Stromal cell of bone marrow (primary cell): Measurements from ENCODE around the gene DHH.
"Not testable (repeated sequence)": the region's sequence is repeated elsewhere in the genome, so short reads cannot be mapped to it uniquely, and the experiment has no call there.

Experiments used
- DNase-seq: peaks from one replicate; pipeline ENCODE4 v3.0.0-alpha.2; 2012; ENCODE audit warnings: low read depth

The DHH gene

DNA sequence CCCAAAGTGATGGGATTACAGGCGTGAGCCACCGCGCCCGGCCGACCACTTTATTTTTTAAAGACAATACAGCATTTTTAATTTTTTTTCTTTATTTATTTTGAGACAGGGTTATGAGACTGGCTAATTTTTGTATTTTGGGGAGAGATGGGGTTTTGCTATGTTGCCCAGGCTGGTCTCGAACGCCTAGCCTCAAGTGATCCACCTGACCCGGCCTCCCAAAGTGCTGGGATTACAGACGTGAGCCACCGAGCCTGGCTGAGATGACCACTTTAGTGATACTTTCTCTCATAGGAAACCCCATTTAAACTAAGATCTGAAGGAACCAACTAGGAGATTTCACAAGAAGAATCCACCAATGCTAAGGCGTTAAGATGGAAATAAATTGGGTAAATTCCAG is 23.6 kb downstream of the DHH start:
- no peak for DNase-seq

DNA sequence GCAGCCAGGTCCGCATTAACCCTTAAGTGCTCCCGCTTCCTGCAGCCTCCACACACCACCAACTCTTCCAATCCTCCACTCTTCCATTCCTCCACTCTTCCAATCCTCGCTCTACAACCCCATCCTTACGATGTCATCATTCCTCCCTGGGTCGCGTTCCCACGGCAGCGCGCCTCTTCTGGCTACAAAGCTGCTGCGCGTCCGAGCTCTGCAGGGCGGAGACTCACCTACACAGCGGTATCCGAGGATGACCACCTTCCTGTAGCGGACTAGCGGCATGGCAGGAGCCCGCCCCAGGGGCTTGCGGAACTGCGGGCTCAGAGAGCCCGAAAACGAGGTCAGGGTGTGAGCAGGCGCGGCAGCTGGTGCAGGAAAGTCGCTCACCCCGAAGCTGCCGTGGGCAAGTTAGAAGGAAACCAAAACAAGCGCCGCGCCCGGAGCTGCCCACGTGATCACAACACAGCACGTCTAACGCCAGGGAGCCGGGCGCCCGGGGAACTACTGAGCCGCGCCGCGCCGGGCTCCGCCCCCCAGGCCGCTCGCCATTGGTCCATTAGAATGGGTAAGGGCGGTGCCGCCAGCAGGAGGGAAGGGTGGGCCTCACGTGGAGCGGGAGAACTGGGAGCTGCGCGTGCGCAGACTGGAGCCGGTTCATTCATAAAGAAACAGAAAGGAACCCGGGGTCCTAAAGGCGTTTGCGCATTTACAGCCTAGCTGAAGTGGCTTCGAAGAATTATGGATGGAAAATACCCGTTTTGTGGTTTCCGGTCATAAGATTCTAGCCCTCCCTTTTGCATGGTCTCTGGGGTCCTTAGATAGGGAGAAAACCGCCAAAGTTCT is 24.9 kb downstream of the DHH start, which contains the start of gene RHEBL1:
Gene RHEBL1 (minus strand): TSS at position 473 of the 840 bp plus-strand sequence. CDS start 194 bp downstream, at position 279.
- peak; percentile 94 for DNase-seq

DNA sequence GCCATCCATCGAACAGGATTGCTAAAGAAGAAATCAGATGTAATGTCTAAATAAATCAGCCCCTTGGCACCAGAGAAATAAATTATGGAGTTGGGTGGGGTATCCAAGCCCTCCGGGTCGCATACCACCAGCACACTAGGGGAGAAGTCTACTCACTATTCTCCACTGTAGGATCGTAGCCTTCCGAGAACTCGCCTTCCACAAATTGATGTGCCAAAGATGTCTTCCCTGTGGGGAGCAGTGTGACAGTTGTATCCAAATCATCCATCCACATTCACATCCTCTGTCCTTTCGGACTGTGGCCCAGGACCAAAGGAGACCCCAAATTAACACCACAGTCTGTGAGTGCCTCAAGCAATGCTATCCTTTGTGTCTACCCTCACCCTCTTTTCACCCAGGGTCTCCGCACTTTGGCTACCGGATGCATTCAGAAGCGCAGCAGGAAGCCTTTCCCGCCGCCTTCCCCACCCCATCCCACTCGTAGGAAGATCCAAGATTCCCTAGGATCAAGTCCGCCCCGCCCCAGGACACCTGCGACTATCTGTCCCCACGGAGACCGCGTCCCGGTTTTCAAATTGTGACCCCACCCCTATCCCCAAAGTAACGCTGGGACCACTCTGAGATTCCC is 25.6 kb downstream of the DHH start:
- DNase-seq: no peak

- no peak for DNase-seq
Observed at GRCh38 chr12:49066120-49066519, 28.5 kb downstream of the DHH start.

DNA sequence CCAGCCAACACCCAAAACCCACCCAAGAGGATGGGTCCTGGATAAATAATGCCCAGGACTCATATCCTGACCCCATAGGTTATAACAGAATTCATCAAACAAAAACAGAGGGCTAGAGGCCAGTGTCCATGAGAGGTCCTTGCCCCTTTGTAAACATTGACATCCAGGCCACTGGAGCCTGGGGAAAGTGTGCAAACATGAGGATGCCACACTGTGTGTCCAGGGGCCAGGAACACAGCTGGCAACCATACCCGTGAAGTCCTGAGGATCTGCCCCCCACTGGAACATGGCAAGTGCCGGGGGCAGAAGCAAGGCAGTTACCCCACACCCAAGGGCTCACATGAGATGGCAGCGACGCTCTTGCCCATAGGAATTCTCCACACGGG is 29.8 kb downstream of the DHH start:
- DNase-seq: no peak

- DNase-seq: not testable (repeated sequence)
Observed at GRCh38 chr12:49061916-49062315, 32.7 kb downstream of the DHH start.

DNA sequence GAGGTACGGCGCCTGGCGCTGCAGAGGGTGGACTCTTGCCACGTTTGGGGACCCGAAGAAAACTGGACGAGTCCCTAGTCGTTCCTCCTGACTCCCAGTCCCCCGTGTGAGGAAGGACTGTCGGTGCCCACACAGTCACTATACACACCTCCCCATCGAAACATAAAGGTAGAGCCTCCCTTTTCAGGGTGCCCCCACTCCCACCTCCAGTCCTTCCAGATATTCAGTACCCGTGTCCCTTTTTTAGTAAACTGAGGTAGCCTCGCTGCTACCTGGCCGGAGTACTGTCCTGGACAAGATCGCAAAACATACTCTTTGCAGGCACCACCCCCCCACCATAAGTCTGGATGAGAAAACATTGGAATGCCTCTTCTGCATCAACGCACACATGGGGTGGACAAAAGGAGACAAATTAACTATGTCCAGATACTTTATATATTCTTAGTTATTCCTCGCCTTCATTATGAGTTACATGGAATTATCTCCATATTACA is 33.4 kb downstream of the DHH start:
- DNase-seq: no peak

GRCh38 chr12:49060237-49061156 is 34.1 kb downstream of the DHH start, which contains the start of gene KMT2D:
Gene KMT2D (minus strand): TSS chr12:49060794. CDS start chr12:49055324, 5,470 bp downstream.
- peak; percentile 91 for DNase-seq

DNA sequence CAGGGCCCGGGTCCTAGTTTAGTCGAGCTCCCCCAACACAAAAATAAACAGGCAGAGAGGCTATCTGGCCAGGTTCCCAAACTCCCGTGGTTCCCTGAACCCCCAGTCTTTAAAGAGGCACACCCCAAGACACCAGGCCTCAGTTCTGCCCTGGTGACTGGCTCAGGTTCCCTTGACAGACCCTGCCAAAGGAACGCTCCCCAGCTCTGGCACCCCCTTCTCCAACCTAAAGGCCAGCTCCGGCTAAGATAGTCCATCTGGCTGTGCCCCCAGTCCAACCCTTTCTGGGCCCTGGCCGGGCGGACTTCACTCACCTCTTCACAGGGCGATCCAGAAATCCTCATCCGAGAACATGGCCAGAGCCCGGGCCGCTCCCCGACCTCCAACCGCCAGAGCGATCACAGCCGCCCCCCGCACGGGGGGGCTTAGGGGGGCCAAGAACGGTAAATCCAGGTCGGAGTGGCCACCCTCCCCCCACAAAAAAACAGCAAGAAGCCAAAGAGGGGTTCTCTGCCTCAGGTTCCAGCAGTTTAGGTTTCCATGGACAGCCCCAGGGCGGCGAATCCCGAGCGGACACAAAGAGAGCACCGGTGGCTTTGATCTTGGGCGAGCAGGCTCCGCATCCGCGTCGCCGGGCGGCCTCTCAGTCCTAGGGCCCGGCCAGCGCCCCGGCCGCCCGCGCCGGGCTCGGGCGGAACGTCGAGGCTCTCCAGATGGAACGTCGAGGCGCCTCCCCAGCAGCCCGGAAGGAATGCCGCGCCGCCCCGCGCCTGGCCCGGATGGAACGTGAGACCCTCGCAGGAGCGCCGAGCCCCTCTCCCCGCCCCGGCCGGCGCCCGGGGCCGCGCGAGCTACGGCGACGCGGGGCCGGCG is 35.1 kb downstream of the DHH start:
- DNase-seq: no peak

- no peak for DNase-seq
Observed at GRCh38 chr12:49059045-49059298, 35.6 kb downstream of the DHH start.

DNA sequence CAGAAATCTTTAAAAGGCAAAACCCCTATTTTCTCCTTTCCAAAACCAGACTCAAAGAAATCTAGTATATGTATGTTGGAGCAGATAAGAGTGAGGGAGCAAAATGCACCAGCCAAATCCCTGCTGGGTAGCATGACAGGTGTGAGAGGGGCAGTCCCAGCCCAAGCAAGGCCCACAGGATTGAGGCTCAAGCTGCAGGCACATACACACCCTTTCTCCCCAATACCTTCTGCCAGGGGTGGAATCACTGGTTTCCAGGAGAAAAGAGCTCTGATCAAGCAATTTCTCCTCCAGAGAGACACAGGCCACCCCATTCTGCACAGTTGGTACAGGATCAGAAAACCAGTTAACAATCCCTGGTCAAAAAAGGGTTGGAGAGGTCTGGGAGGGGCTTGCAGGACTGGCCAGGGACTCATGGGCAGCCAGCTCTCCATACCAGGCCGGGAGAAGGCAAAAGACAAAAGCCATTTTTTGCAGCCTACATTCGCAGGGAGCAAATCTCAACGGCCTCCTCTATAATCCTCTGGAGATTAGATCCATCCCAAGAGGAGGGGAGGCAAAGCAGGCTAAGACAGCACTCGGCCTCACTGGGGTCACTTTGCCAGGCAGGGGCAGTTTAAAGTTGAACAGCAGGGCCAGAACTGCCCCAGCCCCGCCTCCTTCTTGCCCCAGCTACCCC is 36.1 kb downstream of the DHH start:
- no peak for DNase-seq

- DNase-seq: no peak
Observed at GRCh38 chr12:49057888-49058287, 36.7 kb downstream of the DHH start.

- DNase-seq: peak; percentile 62
Observed at GRCh38 chr12:49055978-49056754, 38.4 kb downstream of the DHH start.

DNA sequence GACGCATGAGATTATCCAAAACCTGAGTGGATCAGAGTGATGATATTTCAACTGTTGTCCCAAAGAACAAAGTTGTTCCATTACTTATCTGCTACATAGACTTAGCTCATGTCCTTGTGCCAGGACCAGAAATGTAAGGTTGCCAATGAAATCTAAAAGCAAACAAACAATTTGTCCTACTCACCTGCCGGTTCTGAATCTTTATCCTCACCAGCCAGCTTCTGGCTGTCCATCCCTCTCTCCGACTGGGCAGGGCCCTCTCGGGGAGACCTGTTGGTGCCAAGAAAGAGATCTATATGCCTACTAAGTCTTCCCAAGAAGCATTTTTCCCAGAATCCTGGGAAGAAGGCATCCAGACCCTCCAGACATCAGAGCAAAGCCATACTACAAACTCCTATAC is 39.5 kb downstream of the DHH start:
- no peak for DNase-seq

GRCh38 chr12:49054524-49054923 is 40.1 kb downstream of the DHH start:
- DNase-seq: no peak

DNA sequence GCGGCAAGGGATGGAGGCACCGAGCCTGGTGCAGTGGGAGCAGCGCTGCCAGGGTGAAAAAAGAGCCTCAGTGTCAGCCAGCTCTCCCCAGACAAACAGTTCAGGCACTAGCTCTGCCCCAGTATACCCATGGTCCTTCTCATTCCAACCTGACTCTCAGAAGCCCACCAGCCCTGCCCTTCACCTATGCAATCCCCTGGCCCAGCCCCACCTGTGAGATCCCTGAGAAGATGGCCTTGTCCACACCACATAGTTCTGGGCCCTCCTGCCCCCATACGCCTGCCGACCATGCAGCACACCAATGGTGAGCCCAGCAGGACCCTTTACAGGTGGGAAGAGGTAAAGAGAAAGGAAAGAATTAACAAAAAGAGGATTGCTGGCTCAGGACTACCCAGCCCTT is 40.5 kb downstream of the DHH start:
- no peak for DNase-seq

DNA sequence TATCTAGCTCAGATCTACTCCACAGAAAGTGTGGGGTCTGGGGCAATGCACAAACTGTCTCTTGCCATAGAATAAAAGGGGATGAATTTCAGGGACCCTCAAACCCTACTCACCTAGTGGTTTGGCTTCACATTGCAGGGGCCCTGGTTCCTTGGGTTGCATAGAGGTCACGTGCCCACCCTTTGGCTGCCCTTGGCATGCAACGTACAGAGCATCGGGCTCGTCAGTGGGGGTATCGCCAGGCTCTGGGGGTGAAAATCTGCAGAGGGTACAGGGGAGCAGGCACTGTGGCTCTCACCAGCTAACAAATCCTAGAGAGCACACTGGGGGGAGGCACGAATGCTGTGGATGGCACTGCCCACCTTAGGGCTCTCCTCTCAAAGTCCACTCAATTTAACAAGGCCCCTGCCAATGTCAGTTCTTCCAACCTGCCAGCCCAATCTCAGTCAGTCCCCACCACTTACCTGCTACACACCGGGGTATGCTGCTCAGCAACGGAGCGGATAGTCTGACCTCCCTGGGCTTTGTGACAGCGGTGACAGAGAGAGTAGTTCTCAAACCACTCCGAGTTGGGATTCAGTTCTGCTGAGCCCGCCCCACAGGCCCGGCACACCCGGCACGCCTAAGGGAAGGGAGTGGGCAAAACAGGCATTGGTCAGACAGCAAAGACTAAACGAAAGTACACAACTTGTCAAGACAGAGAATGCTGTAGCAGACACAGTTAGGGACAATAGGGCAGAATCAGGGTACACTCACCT is 42.0 kb downstream of the DHH start:
- no peak for DNase-seq

DNA sequence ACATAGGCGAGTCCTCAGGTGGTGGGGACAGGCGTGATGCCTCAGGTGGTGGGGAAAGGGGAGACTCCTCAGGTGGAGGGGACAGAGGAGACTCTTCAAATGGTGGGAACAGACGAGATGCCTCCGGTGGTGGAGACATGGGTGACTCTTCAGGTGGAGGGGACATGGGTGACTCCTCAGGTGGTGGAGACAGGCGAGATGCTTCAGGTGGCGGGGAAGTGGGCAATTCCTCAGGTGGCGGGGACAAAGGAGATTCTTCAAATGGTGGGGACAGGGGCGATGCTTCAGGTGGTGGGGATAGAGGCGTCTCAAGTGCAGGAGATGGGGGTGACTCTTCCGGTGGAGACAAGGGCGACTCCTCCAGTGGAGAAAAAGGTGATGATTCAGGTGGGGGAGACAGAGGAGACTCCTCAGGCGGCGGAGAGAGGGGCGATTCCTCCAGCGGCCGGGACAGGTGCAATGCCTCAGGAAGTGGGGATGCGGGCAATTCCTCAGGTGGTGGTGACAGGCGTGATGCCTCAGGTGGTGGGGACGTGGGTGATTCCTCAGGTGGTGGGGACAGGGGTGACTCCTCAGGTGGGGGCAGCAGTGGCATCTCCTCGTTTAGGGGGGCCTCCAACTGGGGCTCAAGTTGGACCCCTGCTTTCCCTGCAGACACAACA is 42.7 kb downstream of the DHH start:
- DNase-seq: no peak

DNA sequence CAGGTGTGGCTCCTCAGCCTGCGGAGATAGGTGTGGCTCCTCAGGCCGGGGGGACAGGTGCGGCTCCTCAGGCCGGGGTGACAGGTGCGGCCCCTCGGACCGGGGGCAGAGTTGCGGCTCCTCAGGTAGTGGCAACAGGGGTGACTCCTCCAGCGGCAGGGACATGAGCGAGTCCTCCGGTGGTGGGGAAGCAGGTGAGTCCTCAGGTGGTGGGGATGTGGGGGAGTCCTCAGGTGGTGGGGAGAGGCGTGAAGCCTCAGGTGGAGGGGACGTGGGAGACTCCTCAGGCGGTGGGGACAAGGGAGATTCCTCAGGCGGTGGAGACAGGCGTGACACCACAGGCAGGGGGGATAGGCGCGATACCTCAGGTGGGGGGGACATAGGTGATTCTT is 43.2 kb downstream of the DHH start:
- no peak for DNase-seq
